HG03066 (cell line): ENCODE data around the gene OR2AJ1.

Experiments used
- ATAC-seq: cut with Tn5 transposase; IDR thresholded peaks from one replicate; pipeline ENCODE4 v1.9.1; 2021; ENCODE audit warnings: low read depth; ENCODE audit not compliant: unreplicated experiment

The OR2AJ1 gene, protein sequence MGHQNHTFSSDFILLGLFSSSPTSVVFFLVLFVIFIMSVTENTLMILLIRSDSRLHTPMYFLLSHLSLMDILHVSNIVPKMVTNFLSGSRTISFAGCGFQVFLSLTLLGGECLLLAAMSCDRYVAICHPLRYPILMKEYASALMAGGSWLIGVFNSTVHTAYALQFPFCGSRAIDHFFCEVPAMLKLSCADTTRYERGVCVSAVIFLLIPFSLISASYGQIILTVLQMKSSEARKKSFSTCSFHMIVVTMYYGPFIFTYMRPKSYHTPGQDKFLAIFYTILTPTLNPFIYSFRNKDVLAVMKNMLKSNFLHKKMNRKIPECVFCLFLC

GRCh38 chr1:247924868-247925267 is at the start of gene OR2AJ1:
Gene OR2AJ1 (plus strand): TSS chr1:247924889. CDS start chr1:247933769, 8,880 bp downstream.
- no peak for ATAC-seq

GRCh38 chr1:247883346-247883745 is 41.3 kb upstream of the OR2AJ1 start:
- no peak for ATAC-seq

- no peak for ATAC-seq
Measured at GRCh38 chr1:247884797-247885413, 39.8 kb upstream of the OR2AJ1 start.

GRCh38 chr1:247895163-247895637 is 29.5 kb upstream of the OR2AJ1 start, which contains the start of gene OR2W3:
Gene OR2W3 (plus strand): TSS chr1:247895587. CDS start chr1:247895587, 0 bp downstream.
- ATAC-seq = no peak

GRCh38 chr1:247895976-247896375 is 28.7 kb upstream of the OR2AJ1 start:
- ATAC-seq = no peak

DNA sequence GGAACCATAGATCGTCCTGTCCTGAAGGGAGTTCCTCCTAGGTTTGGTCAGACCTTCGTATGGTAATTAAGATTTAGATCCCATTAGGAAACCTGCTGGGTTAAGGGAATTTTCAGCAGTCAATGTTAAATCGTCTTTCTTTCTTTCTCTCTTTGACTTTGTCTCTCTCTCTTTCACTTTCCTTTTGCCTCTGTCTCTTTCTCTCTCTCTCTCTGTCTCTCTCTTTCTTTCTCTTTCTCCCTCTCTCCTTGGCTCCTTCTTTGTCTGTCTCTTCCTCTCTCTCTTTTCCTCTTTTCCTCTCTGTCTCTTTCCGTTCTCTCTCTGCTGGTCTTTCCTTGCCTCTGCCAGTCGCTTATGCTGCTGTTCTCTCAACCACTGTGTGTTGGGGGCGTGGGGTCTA is 20.6 kb upstream of the OR2AJ1 start:
- no peak for ATAC-seq

DNA sequence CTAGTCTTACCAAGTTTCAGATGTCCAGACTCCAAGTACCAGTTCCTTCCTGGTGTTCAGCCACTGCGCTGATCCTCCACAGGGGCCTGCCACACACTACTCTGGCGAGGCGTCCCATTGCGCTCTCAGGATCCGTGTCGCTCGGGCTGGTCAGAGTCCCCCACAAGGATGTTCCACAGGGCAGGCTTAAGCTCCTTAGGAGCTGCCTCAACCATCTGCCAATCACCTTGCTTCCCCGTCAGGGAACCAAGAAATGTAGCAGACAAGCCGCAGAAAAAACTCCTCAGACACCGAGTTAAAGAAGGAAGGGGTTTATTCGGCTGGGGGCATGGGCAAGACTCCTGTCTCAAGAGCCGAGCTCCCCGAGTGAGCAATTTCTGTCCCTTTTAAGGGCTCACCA is 19.5 kb upstream of the OR2AJ1 start:
- ATAC-seq = no peak

- ATAC-seq = no peak
Measured at GRCh38 chr1:247905910-247906503, 18.7 kb upstream of the OR2AJ1 start.

- no peak for ATAC-seq
Measured at GRCh38 chr1:247906504-247907047, 18.1 kb upstream of the OR2AJ1 start.

DNA sequence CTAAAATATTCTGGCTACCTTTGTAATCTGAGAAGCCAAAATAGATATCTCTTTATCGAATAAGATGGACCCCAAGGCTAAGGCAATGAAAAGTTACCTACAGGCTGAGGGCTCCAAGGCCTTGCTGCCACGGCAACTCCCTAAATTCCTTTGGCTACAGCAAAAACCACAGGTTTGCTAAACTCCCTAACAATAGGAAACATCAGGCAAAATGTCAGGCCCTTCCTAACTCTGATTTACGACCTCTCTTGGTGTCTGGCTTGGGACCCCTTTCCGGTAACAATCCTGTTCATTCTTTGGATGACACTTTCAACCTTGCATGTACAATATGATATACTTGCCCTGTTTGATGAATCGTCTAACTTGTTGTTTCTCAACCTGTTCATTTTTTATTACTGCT is 15.9 kb upstream of the OR2AJ1 start:
- no peak for ATAC-seq

GRCh38 chr1:247913786-247914185 is 10.9 kb upstream of the OR2AJ1 start:
- no peak for ATAC-seq

- no peak for ATAC-seq
Measured at GRCh38 chr1:247914941-247915662, 9.6 kb upstream of the OR2AJ1 start.

DNA sequence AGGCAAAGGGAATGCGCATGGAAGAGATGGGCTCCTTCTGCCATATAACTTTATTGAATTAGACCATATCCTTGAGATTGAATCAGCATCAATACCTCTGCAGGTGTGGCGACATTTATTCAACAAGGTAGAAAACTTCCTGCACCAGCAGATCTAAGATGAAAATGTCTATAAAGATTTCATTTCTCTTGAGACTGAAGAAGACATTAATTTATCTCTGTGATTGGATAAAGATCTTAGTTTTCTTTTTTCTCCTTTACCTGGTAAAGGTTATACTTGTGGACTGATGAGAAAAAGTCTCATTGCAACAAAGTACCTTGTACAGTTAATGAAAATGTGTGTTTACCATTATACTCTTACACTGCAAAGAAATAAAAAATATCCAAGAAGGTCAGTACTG is 4.7 kb upstream of the OR2AJ1 start, which contains the start of gene OR2T8:
Gene OR2T8, plus strand, starts transcription at position 301 of the 400 bp plus-strand sequence. CDS start 766 bp downstream, outside the sequence.
- no peak for ATAC-seq

DNA sequence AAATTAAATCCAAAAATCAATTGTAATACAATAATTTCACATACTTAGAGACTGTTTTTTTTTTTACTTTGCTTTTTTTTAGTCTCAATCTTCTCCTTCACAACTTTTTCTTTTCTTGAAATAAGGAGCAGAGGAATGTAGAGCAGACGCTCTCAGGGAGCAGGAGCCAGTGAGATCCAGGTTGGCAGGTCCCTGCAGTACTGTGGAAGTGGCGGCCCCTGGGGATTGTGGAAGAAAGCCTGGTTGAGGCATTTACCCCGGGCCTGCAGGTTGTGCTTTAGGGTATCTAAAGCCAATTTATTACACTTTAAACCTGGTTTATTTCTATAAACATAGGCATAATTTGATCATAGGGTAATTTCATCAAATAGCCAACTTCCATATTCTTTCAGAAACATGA is 748 bp upstream of the OR2AJ1 start:
- ATAC-seq = no peak

DNA sequence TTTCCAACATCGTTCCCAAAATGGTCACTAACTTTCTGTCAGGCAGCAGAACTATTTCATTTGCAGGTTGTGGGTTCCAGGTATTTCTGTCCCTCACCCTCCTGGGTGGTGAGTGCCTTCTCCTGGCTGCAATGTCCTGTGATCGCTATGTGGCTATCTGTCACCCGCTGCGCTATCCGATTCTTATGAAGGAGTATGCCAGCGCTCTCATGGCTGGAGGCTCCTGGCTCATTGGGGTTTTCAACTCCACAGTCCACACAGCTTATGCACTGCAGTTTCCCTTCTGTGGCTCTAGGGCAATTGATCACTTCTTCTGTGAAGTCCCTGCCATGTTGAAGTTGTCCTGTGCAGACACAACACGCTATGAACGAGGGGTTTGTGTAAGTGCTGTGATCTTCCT is 9.3 kb downstream of the OR2AJ1 start:
- ATAC-seq = no peak

DNA sequence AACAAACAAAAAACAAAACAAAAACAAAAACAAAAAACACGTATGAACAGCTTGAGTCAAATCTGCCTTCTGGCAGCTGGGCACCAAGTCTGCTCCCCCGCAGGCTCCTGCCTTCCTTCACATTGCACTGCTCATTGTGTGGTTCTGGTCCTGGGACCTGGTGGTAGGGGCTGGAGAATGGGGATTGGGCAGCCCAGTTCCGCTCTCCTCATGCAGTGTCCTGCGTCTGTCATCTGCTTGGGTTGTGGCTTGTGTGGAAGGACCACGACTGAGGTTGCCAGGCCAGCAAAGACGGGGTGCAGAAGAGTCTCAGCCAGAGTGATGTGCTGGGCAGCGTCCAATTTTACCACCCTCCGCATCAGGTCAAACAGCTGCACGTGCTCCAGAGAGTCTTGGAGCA is 11.1 kb downstream of the OR2AJ1 start:
- no peak for ATAC-seq

DNA sequence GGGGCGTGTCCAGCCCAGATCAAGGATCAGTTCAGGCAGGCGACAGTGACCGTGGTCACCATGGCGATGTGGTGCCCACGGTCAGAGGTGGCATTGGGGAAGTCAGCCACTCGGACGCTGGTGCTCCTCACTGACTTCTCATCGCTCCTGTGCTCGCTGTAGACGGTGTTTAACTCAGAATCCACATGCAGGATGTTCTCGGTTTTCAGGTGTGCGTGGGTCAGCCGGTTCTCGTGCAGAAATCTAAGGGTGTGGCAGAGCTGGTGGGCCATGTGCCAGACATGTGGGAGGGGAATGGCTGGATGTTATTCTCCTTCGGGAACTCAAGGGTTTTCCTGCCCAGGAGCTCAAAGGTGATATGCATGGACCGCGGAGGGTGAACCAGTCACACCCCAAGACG is 11.7 kb downstream of the OR2AJ1 start:
- no peak for ATAC-seq

DNA sequence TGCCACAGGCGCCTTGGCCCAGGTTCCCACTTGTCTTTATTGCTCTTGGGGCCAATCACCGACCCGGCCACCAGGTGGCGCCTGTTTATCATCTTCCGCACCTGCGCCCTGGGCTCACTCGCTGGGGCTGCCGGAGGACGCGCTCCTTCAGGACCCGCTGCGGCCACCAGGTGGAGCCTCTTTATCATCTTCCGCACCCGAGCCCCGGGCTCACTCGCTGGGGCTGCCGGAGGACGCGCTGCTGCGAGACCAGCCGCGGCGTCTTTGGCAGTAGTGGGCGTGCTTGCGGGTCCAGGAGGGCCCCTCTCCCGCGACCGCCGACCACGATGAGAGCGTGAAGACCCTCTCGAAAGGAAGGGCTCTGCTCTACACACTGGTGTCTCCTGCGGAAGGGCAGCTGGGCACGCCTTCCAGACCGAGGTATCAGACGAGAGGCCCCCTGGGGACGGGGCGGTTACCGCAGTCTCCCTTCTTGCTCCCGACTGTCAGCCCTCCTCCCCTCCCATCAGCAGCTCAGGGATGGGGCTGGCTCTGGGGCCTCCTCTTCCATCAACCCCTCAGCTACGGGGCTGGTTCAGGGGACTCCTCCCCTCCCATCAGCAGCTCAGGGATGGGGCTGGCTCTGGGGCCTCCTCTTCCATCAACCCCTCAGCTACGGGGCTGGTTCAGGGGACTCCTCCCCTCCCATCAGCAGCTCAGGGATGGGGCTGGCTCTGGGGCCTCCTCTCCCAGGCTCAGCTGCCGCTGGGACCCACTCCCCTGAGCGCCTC is 12.5 kb downstream of the OR2AJ1 start:
- ATAC-seq = peak; percentile 100

GRCh38 chr1:247942624-247943023 is 17.9 kb downstream of the OR2AJ1 start:
- no peak for ATAC-seq

DNA sequence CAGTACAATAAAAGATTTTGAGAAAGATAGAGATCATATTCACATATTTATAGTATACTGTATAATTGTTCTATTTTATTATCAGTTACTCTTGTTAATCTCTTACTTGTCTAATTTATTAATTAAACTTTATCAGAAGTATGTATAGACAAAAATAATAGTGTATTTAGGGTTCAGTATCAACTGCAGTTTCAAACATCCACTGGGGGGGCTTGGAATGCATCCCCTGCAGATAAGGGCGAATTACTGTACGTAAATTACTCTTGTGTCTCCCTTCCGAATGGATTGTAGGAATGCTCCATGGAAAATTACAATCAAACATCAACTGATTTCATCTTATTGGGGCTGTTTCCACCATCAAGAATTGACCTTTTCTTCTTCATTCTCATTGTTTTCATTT is 23.9 kb downstream of the OR2AJ1 start, which contains the start of gene OR2L8:
Gene OR2L8, plus strand, starts transcription at position 301 of the 400 bp plus-strand sequence. Its CDS starts 0 bp downstream, at position 301.
- no peak for ATAC-seq
